Measurements from ENCODE around the gene LAMP5.

The LAMP5 gene

DNA sequence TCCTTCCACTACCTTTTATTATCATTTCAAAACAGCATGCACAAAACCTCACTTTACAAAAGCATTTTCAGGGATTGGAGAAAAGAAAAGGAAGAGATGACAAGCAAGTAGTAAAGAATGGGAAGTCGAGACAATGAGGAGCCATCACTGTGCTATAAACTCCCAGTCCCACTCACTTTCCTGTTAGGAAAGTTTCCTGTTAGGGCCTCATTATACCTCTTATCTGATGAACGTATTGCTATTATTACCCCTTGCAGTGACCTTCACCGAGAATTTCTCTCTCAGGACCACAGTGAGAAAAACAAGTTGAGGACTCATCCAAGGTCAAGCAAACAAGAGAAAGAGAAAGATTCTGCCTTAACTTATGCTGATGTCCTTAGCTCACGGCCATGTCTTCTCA is 28.8 kb downstream of the LAMP5 start:
- no peak for DNase-seq

- DNase-seq: no peak
Measured at GRCh38 chr20:9550283-9550682, 35.9 kb downstream of the LAMP5 start.

- DNase-seq: no peak
Measured at GRCh38 chr20:9550871-9551270, 36.5 kb downstream of the LAMP5 start.

DNA sequence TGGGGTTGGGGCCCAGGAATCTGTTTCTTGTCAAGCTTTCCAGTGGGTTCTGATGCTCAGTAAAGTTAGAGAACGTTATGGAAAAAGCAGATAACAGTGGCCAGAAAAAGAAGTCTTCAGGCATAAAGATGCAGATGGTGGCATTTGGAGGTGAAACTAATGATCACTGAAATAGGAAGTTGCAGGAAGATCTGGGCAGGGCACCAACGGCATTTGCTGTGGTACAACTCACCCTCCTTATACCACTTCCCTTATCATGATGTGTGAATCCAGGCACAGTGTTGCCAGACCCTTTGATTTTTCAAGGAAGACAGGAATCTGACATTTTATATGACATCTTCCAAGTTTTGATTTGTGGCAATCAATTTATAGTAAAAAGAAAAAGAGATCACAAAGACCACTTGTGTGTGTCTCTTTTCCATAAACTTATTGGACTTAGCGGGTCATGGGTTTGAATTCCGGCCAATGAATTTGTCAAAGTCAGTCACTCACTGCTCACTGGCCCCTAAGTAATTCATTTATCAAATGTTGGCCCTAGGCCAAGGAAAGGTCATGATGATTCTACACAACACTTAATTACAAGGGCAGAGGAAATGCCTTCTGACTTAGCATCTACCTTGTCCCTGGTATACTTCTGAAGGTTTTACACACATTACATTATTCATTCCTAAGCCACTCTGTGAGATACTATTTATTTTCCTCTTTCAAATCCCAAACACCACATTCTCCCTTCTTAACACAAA is 37.6 kb downstream of the LAMP5 start:
- no peak for DNase-seq

- DNase-seq: no peak
Measured at GRCh38 chr20:9555781-9556180, 41.4 kb downstream of the LAMP5 start.

- DNase-seq: no peak
Measured at GRCh38 chr20:9557411-9557810, 43.0 kb downstream of the LAMP5 start.

DNA sequence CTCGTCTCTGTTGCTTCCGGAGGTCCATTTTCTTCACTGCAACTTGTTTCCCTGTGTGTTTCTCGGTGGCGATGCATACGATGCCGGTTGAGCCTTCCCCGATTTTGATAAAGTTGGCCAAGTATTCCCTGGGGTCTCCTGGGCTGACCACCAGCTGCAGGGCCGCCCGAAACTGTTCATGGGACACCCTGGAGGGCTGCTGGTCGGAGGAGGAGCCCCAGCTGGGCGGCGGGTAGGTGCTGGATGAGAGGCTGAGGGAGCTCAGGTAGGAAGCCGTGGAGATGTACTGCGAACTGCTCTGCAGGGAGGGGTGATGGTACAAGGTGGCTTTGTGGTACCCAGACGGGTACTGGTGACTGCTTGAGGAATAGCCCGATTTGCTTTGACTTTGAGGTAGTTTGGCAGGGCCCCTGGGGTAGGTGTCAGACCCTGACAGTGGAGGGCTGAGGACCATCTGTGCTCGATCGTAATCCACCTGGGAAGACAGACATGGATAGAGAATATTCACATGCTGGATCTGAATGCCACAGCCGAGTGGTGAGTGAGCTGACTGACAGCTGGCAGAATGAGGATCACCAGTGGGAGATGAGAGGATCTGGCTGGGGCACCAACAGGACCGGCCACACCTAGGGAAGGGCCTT is 51.6 kb downstream of the LAMP5 start:
- DNase-seq: no peak

- DNase-seq: no peak
Measured at GRCh38 chr20:9566977-9567376, 52.6 kb downstream of the LAMP5 start.

- no peak for DNase-seq
Measured at GRCh38 chr20:9570612-9571011, 56.2 kb downstream of the LAMP5 start.

GRCh38 chr20:9571783-9572182 is 57.4 kb downstream of the LAMP5 start:
- no peak for DNase-seq

DNA sequence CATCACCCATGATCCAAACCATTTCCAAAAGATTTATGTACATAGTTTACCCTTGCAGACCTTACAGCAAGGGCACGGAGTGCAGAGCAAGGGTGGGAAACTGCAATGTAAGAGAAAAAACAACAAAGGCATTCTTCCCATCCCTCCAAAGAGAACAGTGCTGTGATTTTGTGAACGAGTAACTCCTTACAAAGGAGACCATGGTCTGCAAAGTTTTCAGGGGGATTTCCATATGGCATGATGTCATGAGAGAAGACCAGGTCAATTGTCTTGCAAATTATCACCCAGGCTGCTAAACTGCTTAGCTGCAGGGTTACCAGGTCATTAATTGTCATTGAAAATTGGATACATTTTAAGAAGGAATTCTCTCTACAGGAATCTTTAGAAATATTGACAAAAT is 58.3 kb downstream of the LAMP5 start:
- no peak for DNase-seq

DNA sequence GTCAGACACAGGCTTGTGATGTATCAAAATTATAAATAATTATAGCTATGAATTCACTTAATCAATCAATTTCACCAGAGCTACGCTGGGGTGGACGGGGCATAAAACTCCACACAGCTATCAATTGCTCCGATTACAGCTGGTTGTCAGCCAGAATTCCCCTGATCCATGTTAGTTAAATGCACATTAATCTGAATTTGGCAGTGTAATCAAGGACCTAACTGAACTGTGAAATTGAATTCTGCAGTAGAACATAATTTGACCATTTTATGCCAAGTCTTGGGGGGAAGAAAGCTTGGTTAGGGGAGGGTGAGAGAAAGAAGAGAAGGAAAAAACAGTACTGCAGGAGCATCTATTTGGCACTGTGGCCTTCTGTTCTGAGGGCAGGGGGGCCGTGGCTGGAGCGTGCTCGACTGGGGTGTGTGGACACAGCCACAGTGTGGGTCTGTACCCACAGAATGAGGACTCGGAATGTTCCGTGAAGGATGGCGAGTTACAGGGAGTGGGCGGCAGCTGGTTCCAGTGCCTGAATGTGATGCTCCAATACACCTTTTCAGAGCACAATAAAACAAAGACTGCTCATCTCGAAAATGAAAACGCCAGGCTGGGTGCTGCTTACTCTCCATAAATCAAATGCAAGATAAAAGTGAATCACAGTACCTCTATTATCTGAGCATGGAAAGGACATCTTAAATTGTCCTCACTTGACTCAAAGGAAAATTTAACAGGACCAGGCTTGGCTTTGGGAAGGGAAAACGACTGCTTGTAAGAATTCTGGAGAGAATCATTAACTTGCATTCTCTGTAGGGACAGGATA is 59.2 kb downstream of the LAMP5 start:
- DNase-seq: no peak

DNA sequence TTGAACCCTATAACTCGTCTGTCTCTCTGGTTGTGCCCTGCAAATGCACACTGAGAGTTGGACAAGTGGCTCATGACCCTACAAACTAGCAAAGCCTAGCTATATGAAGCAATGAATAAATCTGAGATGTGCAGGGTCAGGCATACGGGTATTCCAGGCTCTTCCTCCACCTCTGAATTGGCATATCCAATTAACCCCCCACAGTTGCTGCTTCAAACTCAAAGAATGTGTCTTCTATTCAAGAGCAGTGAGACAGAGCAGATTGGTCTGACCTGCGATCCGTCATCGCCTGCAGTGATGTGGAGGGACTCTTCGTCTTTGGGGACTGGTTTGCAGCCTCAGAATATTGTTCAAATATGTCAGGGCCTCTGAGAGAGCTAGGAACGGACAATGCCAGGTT is 59.8 kb downstream of the LAMP5 start:
- no peak for DNase-seq

DNA sequence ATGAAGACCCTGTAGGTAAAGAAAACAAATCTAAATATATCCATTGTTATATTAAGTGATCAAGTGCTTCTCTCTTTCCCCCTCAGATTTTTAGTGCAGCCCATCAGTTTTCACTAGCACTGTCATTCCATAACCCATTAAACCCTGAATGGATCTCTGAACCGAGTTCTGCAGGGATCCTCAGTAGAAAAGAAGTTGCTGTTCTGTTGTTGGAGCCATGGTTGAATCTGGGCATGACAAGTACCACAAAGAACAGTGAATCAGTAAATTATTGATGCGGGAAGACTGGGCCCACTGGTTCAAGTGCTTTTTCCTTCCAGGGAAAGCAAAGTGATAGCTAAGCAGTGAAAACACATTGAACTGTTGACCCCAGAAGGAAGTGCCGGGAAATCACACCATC is 60.4 kb downstream of the LAMP5 start:
- DNase-seq: no peak

DNA sequence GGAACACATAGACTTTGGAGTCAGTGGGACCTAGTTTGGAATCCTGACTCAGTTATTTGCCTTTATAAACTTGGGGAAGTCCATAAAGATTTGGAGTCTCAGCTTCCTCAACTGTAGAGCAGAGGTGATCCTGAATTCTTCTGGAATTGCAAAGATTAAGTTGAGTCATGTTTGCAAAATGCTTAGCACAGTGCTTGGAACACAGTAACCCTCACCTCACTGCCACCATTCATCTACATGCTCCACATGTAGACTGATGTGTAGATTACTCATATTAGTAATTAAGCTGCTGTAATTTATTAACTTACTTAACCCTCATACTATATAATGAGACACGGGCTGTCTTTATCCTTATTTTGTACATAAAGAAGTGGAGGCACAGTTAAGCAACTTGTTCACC is 61.4 kb downstream of the LAMP5 start:
- DNase-seq: no peak

- no peak for DNase-seq
Measured at GRCh38 chr20:9576695-9577094, 62.3 kb downstream of the LAMP5 start.

DNA sequence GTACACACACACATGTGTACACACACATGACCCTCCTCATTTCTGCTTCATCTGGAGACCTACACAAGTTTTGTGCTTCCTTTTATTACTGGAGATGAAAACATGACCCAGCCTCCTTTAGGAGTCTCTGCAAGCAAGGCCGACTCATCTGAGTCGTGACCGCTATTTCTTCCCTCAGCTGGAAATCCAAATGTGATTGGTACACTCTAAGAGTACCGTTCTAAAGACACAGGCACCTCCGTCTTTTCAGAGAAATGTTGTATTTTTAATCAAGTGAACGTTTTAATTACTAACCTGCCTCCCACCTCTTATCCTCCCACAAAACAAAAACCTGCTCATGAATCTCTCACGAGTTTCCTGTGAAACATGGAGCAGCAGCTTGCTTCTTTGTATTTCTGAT is 63.0 kb downstream of the LAMP5 start:
- no peak for DNase-seq

GRCh38 chr20:9578594-9578993 is 64.2 kb downstream of the LAMP5 start:
- no peak for DNase-seq

Data from hippocampal formation (tissue), 2 donors.